HepG2 (cell line): ENCODE results near the gene PARN. TPM values are rescaled to one million over a fixed set of nuclear protein-coding genes. Genes with fewer than 3 reads are reported as not detected.

Experiments used
- ARID4A ChIP-seq: sonication (generic); formaldehyde crosslinking; IDR thresholded peaks from 2 replicates; pipeline ENCODE4 v1.5.0; 2020; ENCODE audit warnings: mild to moderate bottlenecking, missing genetic modification reagents, borderline replicate concordance
- ARNTL ChIP-seq: sonication (generic); formaldehyde crosslinking; IDR thresholded peaks from 2 replicates; pipeline ENCODE4 v1.4.0; 2020; ENCODE audit warnings: mild to moderate bottlenecking, missing genetic modification reagents
- ATF7 ChIP-seq, 2 experiments: fragments of 450-650 bp in 1 of 2; sonication (generic) in 1 of 2; formaldehyde crosslinking in 1 of 2; IDR thresholded peaks; 2 replicates each; pipeline versions ENCODE4 v1.4.0 to v1.6.1; 2016 to 2020; ENCODE audit warnings: antibody characterized with exemption in 1 of 2, mild to moderate bottlenecking in 1 of 2, missing genetic modification reagents in 1 of 2
- BCL6 ChIP-seq: IDR thresholded peaks from 2 replicates; pipeline ENCODE4 v1.6.1; 2016; ENCODE audit warnings: missing genetic modification reagents, missing compliant biosample characterization
- FUBP1 ChIP-seq: sonication (generic); formaldehyde crosslinking; IDR thresholded peaks from 2 replicates; pipeline ENCODE4 v1.5.1; 2020; ENCODE audit warnings: missing genetic modification reagents, mild to moderate bottlenecking, borderline replicate concordance
- HNF4G ChIP-seq, 2 experiments: sonication (generic) in 1 of 2; formaldehyde crosslinking in 1 of 2; IDR thresholded peaks; 2 replicates each; pipeline versions ENCODE4 v1.4.0 to v1.6.1; 2011 to 2020; ENCODE audit warnings: borderline replicate concordance in 2 of 2, low read depth in 2 of 2, mild to moderate bottlenecking in 2 of 2, low read length in 1 of 2, missing genetic modification reagents in 1 of 2, moderate library complexity in 1 of 2
- IKZF5 ChIP-seq: IDR thresholded peaks from 2 replicates; pipeline ENCODE4 v1.6.1; 2018; ENCODE audit warnings: missing genetic modification reagents, mild to moderate bottlenecking, missing compliant biosample characterization
- KDM4B ChIP-seq: sonication (generic); formaldehyde crosslinking; IDR thresholded peaks from 2 replicates; pipeline ENCODE4 v1.4.0; 2020; ENCODE audit warnings: missing genetic modification reagents
- ONECUT2 ChIP-seq: sonication (generic); formaldehyde crosslinking; IDR thresholded peaks from 2 replicates; pipeline ENCODE4 v1.4.0; 2020; ENCODE audit warnings: missing genetic modification reagents
- SNRNP70 ChIP-seq: fragments of 200-400 bp; formaldehyde crosslinking; IDR thresholded peaks from 2 replicates; pipeline ENCODE4 v1.6.1; 2017; ENCODE audit warnings: mild to moderate bottlenecking, low read depth, low read length, moderate library complexity
- TP53 ChIP-seq: sonication (generic); formaldehyde crosslinking; conservative IDR thresholded peaks from 2 replicates; pipeline ENCODE4 v1.4.0; 2020; ENCODE audit warnings: missing genetic modification reagents
- ZFP1 ChIP-seq: IDR thresholded peaks from 2 replicates; pipeline ENCODE4 v1.6.1; 2016
- ZNF12 ChIP-seq: sonication (generic); formaldehyde crosslinking; IDR thresholded peaks from 2 replicates; pipeline ENCODE4 v1.5.0; 2020; ENCODE audit warnings: missing genetic modification reagents
- ZNF264 ChIP-seq: sonication (generic); formaldehyde crosslinking; IDR thresholded peaks from 2 replicates; pipeline ENCODE4 v1.4.0; 2020; ENCODE audit warnings: missing genetic modification reagents
- ZNF512 ChIP-seq: sonication (generic); formaldehyde crosslinking; IDR thresholded peaks from 2 replicates; pipeline ENCODE4 v1.4.0; 2020; ENCODE audit warnings: mild to moderate bottlenecking, missing genetic modification reagents
- ZNF879 ChIP-seq: sonication (generic); formaldehyde crosslinking; IDR thresholded peaks from 2 replicates; pipeline ENCODE4 v1.8.1; 2023; ENCODE audit warnings: missing genetic modification reagents
- polyA plus RNA-seq, 8 experiments: library from polyadenylated mRNA; depleted of rRNA in 3 of 8; stranded (reverse) in 7 of 8; unstranded in 1 of 8; fragments of >200 nt; fragmentation: Illumina TruSeq in 4 of 8; extraction: Trizol in 4 of 8; gene quantifications; 2 replicates each; pipeline versions ENCODE4 v1.2.1 to v1.2.3, GENCODE V29; 2011 to 2016; ENCODE audit warnings: low read depth in 4 of 8, missing spikeins in 1 of 8, mixed read lengths in 1 of 8; ENCODE audit not compliant: insufficient read depth in 1 of 8
- total RNA-seq, 5 experiments: library from RNA; depleted of rRNA; stranded (reverse); fragments of >200 nt; fragmentation: Illumina TruSeq; extraction: Trizol; gene quantifications; 2 replicates each; pipeline ENCODE4 v1.2.3, GENCODE V29; 2016; ENCODE audit warnings: low read depth in 1 of 5
- TF ChIP-seq, protein P1 (sequence below): sonication (generic); formaldehyde crosslinking; IDR thresholded peaks from 2 replicates; pipeline ENCODE4 v1.5.0; 2020; ENCODE audit warnings: missing genetic modification reagents, mild to moderate bottlenecking, borderline replicate concordance

PARN gene
- total and polyA plus RNA-seq, 2 of the 13 experiments (the other 11 are each of a cell fraction or from before 2014, with no cell fraction given), result 13.3 to 47.6 TPM

- TF ChIP-seq ZNF512, result 0 out of 2 replicates have a peak, but pooled peaks have one; percentile 52
- peak; percentile 86 for TF ChIP-seq ZNF264 (CRISPR knock-in tag)
- TF ChIP-seq HNF4G (IDR thresholded peaks at IDR 0.05; ENCODE audit: borderline replicate concordance, low read depth, low read length), result peak; percentile 93
- peak; percentile 73 for TF ChIP-seq HNF4G (CRISPR knock-in tag; IDR thresholded peaks at IDR 0.05; ENCODE audit: borderline replicate concordance, low read depth)
- peak; percentile 85 for TF ChIP-seq ARNTL (CRISPR knock-in tag)
- peak; percentile 78; the same call in 1 of the 2 replicates for TF ChIP-seq KDM4B (CRISPR knock-in tag)
- TF ChIP-seq, protein P1, sequence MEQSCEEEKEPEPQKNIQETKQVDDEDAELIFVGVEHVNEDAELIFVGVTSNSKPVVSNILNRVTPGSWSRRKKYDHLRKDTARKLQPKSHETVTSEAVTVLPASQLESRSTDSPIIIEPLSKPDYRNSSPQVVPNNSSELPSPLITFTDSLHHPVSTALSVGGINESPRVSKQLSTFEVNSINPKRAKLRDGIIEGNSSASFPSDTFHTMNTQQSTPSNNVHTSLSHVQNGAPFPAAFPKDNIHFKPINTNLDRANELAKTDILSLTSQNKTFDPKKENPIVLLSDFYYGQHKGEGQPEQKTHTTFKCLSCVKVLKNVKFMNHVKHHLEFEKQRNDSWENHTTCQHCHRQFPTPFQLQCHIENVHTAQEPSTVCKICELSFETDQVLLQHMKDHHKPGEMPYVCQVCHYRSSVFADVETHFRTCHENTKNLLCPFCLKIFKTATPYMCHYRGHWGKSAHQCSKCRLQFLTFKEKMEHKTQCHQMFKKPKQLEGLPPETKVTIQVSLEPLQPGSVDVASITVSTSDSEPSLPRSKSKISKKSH (CRISPR knock-in tag), result no peak
- peak; percentile 65; the same call in 1 of the 2 replicates for TF ChIP-seq ZFP1 (CRISPR knock-in tag)
- no peak for TF ChIP-seq SNRNP70
- peak; percentile 60; the same call in 1 of the 2 replicates for TF ChIP-seq ARID4A
- no peak for TF ChIP-seq ZNF12 (CRISPR knock-in tag)
- TF ChIP-seq ONECUT2, result peak; percentile 89
- no peak; the same call in 1 of the 2 replicates for TF ChIP-seq FUBP1 (CRISPR knock-in tag)
- no peak for TF ChIP-seq ZNF879 (CRISPR knock-in tag)
- TF ChIP-seq ATF7 (IDR thresholded peaks at IDR 0.05), result no peak
- TF ChIP-seq ATF7 (CRISPR knock-in tag; IDR thresholded peaks at IDR 0.05), result no peak; the same call in 1 of the 2 replicates
- peak; percentile 79 for TF ChIP-seq TP53 (CRISPR knock-in tag)
- TF ChIP-seq BCL6 (CRISPR knock-in tag), result peak; percentile 98
- peak; percentile 91 for TF ChIP-seq IKZF5 (CRISPR knock-in tag)
Observed at GRCh38 chr16:14510939-14511799, 118.9 kb downstream of the PARN start (continued).
